Caco-2 (cell line): ENCODE data around the gene PSMD13. TPM values are rescaled to one million over a fixed set of nuclear protein-coding genes. Genes with fewer than 3 reads are reported as not detected.

Experiments used
- BruUV-seq: library from RNA; stranded (reverse); fragments of 400-500 nt; replicated peaks from 2 replicates; lab custom pipeline; 2021; lab: Mats Ljungman, UMichigan
- CTCF ChIA-PET: fragments of 300-600 bp; sonication (Branson Sonifier 250); formaldehyde crosslinking; loops from one replicate; lab custom pipeline; 2022; ENCODE audit warnings: antibody characterized with exemption; lab: Charles Lee
- POLR2A ChIA-PET: fragments of 300-600 bp; sonication (Branson Sonifier 250); formaldehyde crosslinking; loops from one replicate; lab custom pipeline; 2022; ENCODE audit warnings: antibody characterized with exemption; lab: Charles Lee
- DNase-seq, 2 experiments: peaks; one replicate each; pipeline versions ENCODE4 v3.0.0 to v3.0.0-alpha.2; 2020 to 2022
- H3K27me3 ChIP-seq: replicated peaks from 2 replicates; pipeline ENCODE4 v1.6.0; 2011; ENCODE audit warnings: low read length; ENCODE audit not compliant: control insufficient read depth, insufficient read depth
- H3K36me3 ChIP-seq: 2 replicates; pipeline ENCODE4 v1.5.1; 2011; ENCODE audit warnings: low read length; ENCODE audit not compliant: control insufficient read depth, insufficient read depth
- H3K4me1 ChIP-seq: fragments of 250-450 bp; sonication (Bioruptor Pico); 2 replicates; pipeline ENCODE4 v1.5.1; 2020; ENCODE audit warnings: mild to moderate bottlenecking
- H3K4me3 ChIP-seq: 2 replicates; pipeline ENCODE4 v1.5.1; 2011; ENCODE audit warnings: low read depth, mild to moderate bottlenecking, control low read depth, low read length
- H3K9me3 ChIP-seq: fragments of 250-450 bp; sonication (Bioruptor Pico); 2 replicates; pipeline ENCODE4 v1.5.1; 2020; ENCODE audit warnings: mild to moderate bottlenecking, moderate library complexity
- H3K27ac Mint-ChIP-seq: one replicate; pipeline ENCODE4 v1.8.0; 2022; ENCODE audit warnings: mixed read lengths; ENCODE audit not compliant: unreplicated experiment
- H3K27me3 Mint-ChIP-seq: one replicate; pipeline ENCODE4 v1.8.0; 2022; ENCODE audit warnings: mixed read lengths; ENCODE audit not compliant: insufficient read depth, unreplicated experiment
- H3K36me3 Mint-ChIP-seq: one replicate; pipeline ENCODE4 v1.8.0; 2022; ENCODE audit warnings: mild to moderate bottlenecking, mixed read lengths; ENCODE audit not compliant: insufficient read depth, unreplicated experiment
- H3K4me1 Mint-ChIP-seq: one replicate; pipeline ENCODE4 v1.8.0; 2022; ENCODE audit warnings: low read depth, mixed read lengths; ENCODE audit not compliant: unreplicated experiment
- H3K4me3 Mint-ChIP-seq: one replicate; pipeline ENCODE4 v1.8.0; 2022; ENCODE audit warnings: mild to moderate bottlenecking, moderate library complexity, mixed read lengths; ENCODE audit not compliant: unreplicated experiment
- H3K9me3 Mint-ChIP-seq: one replicate; pipeline ENCODE4 v1.8.0; 2022; ENCODE audit warnings: mixed read lengths; ENCODE audit not compliant: unreplicated experiment
- CTCF ChIP-seq, 2 experiments: fragments of 200-600 bp in 1 of 2; IDR thresholded peaks; 1 replicate in 1 of 2; 2 replicates in 1 of 2; pipeline versions ENCODE4 v1.5.1 to v1.8.0; 2011 to 2022; ENCODE audit warnings: antibody characterized with exemption in 1 of 2, control low read depth in 1 of 2, inconsistent platforms in 1 of 2, low read depth in 1 of 2, low read length in 1 of 2, mild to moderate bottlenecking in 1 of 2, moderate library complexity in 1 of 2; ENCODE audit not compliant: insufficient read depth in 1 of 2, severe bottlenecking in 1 of 2, unreplicated experiment in 1 of 2
- intact Hi-C: fragments of 100-400 bp; cut with micrococcal nuclease; formaldehyde crosslinking; loops from one replicate; pipeline ENCODE4 v1.10.0; 2022; ENCODE audit not compliant: unreplicated experiment
- total RNA-seq: library from RNA; stranded (reverse); gene quantifications from 2 replicates; pipeline ENCODE4 v1.2.3, GENCODE V29; 2022

The PSMD13 gene
- total RNA-seq, 1 experiment from 2014 or later = 172 TPM

GRCh38 chr11:208917-209260 lies 27.9 kb upstream of the PSMD13 start:
- BruUV-seq = no TSS peak
- H3K4me1 ChIP-seq = peaks cover 20% of the 10 kb centered on the region
- H3K4me3 ChIP-seq = peak overlapping the region; percentile 73
- CTCF ChIA-PET = interaction anchor here (0.8 kb wide), 1 partner anchor 137 kb away, joined by 3 read pairs; no protein-coding TSS in a partner anchor
- H3K4me3 Mint-ChIP-seq = peak overlapping the region; percentile 92
- DNase-seq = no peak
- H3K27me3 Mint-ChIP-seq = no peaks in the 10 kb centered on the region
- POLR2A ChIA-PET = no interaction called here
- no peaks in the 10 kb centered on the region for H3K9me3 Mint-ChIP-seq
- TF ChIP-seq CTCF (IDR thresholded peaks at IDR 0.05; ENCODE audit: insufficient read depth in 1 of 2, low read depth in 1 of 2, low read length in 1 of 2, severe bottlenecking in 1 of 2, unreplicated experiment in 1 of 2) = no peak
- intact Hi-C loops = loop anchor here (2.0 to 5.0 kb wide), 2 partner anchors 28 to 238 kb away; partner anchors contain the start of genes PSMD13 and SIRT3
- H3K27me3 ChIP-seq = no peaks in the 10 kb centered on the region
- peaks cover 13% of the 10 kb centered on the region for H3K4me1 Mint-ChIP-seq
- no peaks in the 10 kb centered on the region for H3K9me3 ChIP-seq
- peaks cover 9% of the 10 kb centered on the region for H3K36me3 ChIP-seq
- peak overlapping the region; percentile 99 for H3K27ac Mint-ChIP-seq
- H3K36me3 Mint-ChIP-seq = peaks cover 67% of the 10 kb centered on the region

GRCh38 chr11:209275-210121 lies 27.3 kb upstream of the PSMD13 start:
- DNase-seq = no peak
- peak overlapping the region; percentile 73 for H3K4me3 ChIP-seq
- intact Hi-C loops = loop anchor here (2.0 to 5.0 kb wide), 2 partner anchors 27 to 238 kb away; partner anchors contain the start of genes PSMD13 and SIRT3
- Mint-ChIP-seq H3K36me3 (peaks cover 69% of the 10 kb centered on the region), H3K27ac (peak overlapping the region; percentile 99), H3K4me1 (peaks cover 13% of the 10 kb centered on the region), H3K9me3 (no peaks in the 10 kb centered on the region), H3K4me3 (peak overlapping the region; percentile 92), H3K27me3 (no peaks in the 10 kb centered on the region)
- TF ChIP-seq CTCF (IDR thresholded peaks at IDR 0.05; ENCODE audit: insufficient read depth in 1 of 2, low read depth in 1 of 2, low read length in 1 of 2, severe bottlenecking in 1 of 2, unreplicated experiment in 1 of 2) = no peak
- no TSS peak for BruUV-seq
- ChIA-PET POLR2A (no interaction called here), CTCF (interaction anchor here (0.8 kb wide), 1 partner anchor 136 kb away, joined by 3 read pairs; no protein-coding TSS in a partner anchor)
- H3K27me3 ChIP-seq = no peaks in the 10 kb centered on the region
- peaks cover 11% of the 10 kb centered on the region for H3K36me3 ChIP-seq
- peaks cover 22% of the 10 kb centered on the region for H3K4me1 ChIP-seq
- no peaks in the 10 kb centered on the region for H3K9me3 ChIP-seq

DNA sequence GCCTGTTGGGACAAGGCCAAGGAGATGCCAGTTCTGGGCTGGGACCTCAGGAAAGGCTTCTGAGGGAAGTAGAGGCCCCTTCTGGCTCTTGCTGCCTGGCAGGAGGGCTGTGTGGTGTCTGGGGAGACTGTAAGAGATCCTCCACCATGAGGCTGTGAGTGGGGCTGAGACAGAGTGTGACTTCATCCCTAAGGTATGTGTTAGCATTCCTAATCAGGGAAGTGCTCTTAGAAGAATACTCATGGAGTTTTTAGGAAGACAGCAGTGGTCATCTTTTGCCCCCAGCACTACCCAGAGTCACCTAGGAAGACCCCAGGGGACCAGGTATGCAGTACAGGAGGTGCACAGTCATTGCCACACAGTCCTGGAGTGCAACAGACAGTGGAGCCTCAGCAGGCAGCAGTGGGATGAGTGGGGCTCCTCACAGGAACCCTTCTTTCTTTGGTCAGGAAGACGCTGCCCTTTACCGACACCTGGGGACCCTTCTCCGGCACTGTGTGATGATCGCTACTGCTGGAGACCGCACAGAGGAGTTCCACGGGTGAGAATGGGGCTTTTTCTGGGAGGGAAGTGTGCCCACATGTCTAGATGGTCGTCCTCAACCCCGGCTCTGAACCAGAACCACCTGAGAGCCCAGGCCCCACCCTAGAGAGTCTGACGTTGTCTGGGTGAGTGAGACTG lies 26.5 kb upstream of the PSMD13 start:
- intact Hi-C loops = no loop called here
- H3K27me3 ChIP-seq = no peaks in the 10 kb centered on the region
- TF ChIP-seq CTCF (IDR thresholded peaks at IDR 0.05; ENCODE audit: insufficient read depth in 1 of 2, low read depth in 1 of 2, low read length in 1 of 2, severe bottlenecking in 1 of 2, unreplicated experiment in 1 of 2) = no peak
- H3K4me1 Mint-ChIP-seq = peaks cover 13% of the 10 kb centered on the region
- no peaks in the 10 kb centered on the region for H3K9me3 Mint-ChIP-seq
- H3K4me3 ChIP-seq = no peak overlapping the region
- peaks cover 23% of the 10 kb centered on the region for H3K4me1 ChIP-seq
- peaks cover 76% of the 10 kb centered on the region for H3K36me3 Mint-ChIP-seq
- H3K27me3 Mint-ChIP-seq = no peaks in the 10 kb centered on the region
- POLR2A ChIA-PET = no interaction called here
- CTCF ChIA-PET = no interaction called here
- no TSS peak for BruUV-seq
- no peaks in the 10 kb centered on the region for H3K9me3 ChIP-seq
- H3K36me3 ChIP-seq = peaks cover 13% of the 10 kb centered on the region
- peak overlapping the region; percentile 99 for H3K27ac Mint-ChIP-seq
- H3K4me3 Mint-ChIP-seq = peak overlapping the region; percentile 92
- peak in 1 of 2 experiments; percentile 45 for DNase-seq
